Thyroid gland (tissue), 4 donors: ENCODE measurements around the gene KBTBD12.

Experiments
- CTCF ChIP-seq, 6 experiments: fragments of 200-600 bp in 3 of 6; fragments of 450-650 bp in 3 of 6; sonication (generic) in 3 of 6; IDR thresholded peaks; one replicate each; pipeline ENCODE4 v1.5.1; 2016 to 2019; ENCODE audit warnings: antibody characterized with exemption in 6 of 6, mild to moderate bottlenecking in 2 of 6, inconsistent platforms in 1 of 6, moderate library complexity in 1 of 6
- POLR2A ChIP-seq, 2 donors: fragments of 450-650 bp; IDR thresholded peaks; one replicate each; pipeline ENCODE4 v1.6.1; 2017; ENCODE audit warnings: antibody characterized with exemption in 2 of 2, mild to moderate bottlenecking in 2 of 2, moderate library complexity in 1 of 2

GRCh38 chr3:128006061-128007032, 91.3 kb downstream of the KBTBD12 start:
- TF ChIP-seq POLR2A (IDR thresholded peaks at IDR 0.05) (no peak), CTCF (IDR thresholded peaks at IDR 0.05) (no peak)
